Neural progenitor cell (in vitro differentiated cells): ENCODE results near the gene DPYD.

Experiments used
- CTCF ChIP-seq: fragments of 200-600 bp; sonication (generic); IDR thresholded peaks from 2 replicates; pipeline ENCODE4 v1.5.1; 2017; ENCODE audit warnings: antibody characterized with exemption, mild to moderate bottlenecking
- EZH2 ChIP-seq: fragments of 200-600 bp; sonication (generic); IDR thresholded peaks from 2 replicates; pipeline ENCODE4 v1.6.1; 2017; ENCODE audit warnings: antibody characterized with exemption, mild to moderate bottlenecking, moderate library complexity

- no peak for TF ChIP-seq CTCF
- no peak for TF ChIP-seq EZH2
These were observed 17.4 kb upstream of the DPYD start for GRCh38 chr1:97938285-97938642.
